ENCODE measurements around the gene OLIG2.

OLIG2 gene

GRCh38 chr21:33069243-33069642 is 43.5 kb downstream of the OLIG2 start:
- FAIRE-seq: no peak

- no peak for FAIRE-seq
Observed at GRCh38 chr21:33069645-33069993, 43.9 kb downstream of the OLIG2 start.

- FAIRE-seq: no peak
Observed at GRCh38 chr21:33069994-33070743, 44.4 kb downstream of the OLIG2 start, which contains the start of gene OLIG1. OLIG1 (plus strand) TSS chr21:33070141; CDS start chr21:33070247, 106 bp downstream.

GRCh38 chr21:33070744-33070997 is 44.9 kb downstream of the OLIG2 start:
- FAIRE-seq: no peak

GRCh38 chr21:33070998-33071769 is 45.4 kb downstream of the OLIG2 start:
- no peak for FAIRE-seq

- FAIRE-seq: no peak
Observed at GRCh38 chr21:33071770-33072306, 46.1 kb downstream of the OLIG2 start.

- FAIRE-seq: no peak
Observed at GRCh38 chr21:33073636-33074035, 47.9 kb downstream of the OLIG2 start.

- FAIRE-seq: no peak
Observed at GRCh38 chr21:33075128-33075527, 49.4 kb downstream of the OLIG2 start.

GRCh38 chr21:33075596-33076195 is 50.0 kb downstream of the OLIG2 start:
- FAIRE-seq: no peak

GRCh38 chr21:33076600-33077329 is 51.0 kb downstream of the OLIG2 start:
- no peak for FAIRE-seq
